ENCODE measurements around the gene RXRB.
A peak's percentile ranks its signal among the peaks of the same experiment; 100 is the strongest.

RXRB gene

DNA sequence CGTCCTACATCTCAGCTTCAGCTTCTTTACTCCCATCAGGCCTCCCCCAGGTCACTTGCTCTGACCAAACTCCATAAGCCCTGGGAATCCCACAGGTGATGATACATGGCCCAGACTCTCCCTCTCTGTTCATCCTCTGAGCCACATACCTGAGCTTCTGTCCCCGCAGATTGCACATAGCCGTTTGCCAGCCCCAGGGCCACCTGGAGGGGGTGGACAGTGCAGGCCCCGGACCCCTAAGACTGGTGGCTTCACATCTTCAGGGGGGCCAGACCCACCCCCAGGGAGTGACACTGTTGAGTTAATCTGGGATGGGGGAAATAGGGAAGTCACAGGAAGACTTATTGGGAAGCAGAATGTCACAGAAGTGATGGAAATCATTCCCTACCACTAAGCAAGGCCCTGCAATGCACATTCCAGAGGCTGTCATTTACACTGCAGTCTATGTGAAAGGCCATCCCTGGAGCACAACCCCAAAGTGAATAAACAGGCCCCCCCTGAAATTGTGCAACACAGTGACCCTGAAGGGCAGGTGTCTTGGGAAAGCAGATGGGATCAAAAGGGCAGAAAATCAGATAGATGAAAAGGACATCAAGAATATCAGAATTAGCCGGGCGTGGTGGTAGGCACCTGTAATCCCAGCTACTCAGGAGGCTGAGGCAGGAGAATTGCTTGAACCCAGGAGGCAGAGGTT lies 2.2 kb downstream of the RXRB start:
- no peak for DNase-seq

DNA sequence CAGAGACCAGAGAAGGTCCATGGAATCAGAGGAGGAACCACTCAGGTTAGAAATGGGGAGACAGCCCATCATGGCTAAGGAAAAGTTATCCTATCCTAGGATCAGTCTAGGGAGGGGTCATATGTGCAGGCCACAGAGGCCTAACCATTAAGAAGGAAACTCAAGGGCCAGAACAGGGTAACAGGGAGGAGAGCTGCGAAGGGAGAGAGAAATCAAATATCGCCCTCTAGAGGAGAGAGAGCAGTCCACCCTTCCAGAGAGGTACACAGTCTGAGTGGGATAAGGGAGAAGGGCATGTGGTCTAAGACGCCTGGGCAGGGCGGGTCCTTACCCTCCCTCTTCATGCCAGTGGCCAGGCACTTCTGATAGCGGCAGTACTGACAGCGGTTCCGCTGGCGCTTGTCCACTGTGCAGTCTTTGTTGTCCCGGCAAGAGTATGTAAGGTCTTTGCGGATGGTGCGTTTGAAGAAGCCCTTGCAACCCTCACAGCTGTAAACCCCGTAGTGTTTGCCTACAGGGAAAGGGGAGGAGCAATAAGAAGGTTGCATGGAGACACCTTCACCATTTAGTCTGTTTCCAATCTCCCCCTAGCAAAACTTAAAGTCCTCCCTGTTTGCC lies 2.9 kb downstream of the RXRB start:
- DNase-seq, result peak in 14 of 56 donors; percentile 8 to 57 (median 32)

DNA sequence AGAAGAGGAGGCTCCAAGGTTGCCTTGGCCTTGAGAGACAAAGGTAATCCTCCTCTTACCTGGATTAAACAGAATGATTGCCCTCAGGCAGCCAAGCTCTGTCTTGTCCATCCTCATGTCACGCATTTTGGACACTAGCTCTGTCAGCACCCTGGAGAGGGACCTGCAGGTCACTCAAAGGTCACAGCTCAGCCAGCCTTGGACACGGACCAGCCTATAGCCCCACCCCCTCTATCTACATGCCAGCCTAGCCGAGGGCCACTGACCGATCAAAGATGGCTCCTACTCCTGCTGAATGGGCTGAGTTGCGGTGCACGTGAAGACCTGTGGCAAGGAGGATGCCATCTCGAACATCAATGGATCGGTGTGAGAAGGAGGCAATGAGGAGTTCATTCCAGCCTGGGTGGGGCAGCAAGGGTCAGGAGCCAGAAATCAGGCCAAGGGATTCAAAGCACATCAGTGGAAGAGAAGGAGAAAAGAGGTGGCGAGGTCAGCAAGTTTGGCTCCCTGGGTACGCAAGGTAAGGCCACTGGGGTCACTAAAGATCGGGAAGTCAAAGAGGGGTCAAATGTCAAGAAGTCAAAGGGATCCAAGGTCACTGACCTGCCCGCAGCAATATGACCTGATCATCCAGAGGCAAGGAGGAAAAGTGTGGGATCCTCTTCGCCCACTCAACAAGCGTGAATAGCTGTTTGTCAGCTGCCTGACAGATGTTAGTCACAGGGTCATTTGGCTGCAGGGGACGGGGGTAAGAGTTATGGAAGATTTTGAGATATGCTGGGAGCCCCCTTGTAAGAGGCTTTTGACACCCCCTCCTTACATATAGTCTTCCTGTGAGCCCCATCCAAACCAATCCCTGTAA lies 4.9 kb downstream of the RXRB start:
- peak in 1 of 56 donors; percentile 12 for DNase-seq

DNA sequence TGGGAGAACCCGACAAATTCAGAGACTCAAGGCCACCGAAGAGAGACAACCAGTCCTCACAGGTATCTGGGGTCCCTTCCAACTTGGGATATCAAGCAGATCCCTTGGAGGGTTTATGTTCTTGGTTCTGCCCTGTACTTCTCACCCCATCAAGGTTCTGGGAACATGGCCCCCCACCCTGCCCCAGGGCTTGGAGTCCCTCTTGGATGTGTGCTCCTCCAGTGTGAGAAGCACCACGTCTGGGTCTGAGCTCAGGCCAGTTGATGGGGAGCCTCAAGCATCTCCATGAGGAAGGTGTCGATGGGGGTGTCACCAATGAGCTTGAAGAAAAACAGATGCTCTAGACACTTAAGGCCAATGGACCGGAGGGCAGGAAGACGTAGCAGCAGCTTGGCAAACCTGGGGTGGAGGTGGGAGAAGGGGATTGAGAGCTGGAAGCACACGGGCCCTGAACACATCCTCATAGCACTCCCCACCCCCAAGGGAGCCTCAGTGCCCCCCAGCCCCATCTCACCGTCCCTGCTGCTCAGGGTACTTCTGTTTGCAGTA lies 6.0 kb downstream of the RXRB start:
- DNase-seq, result no peak

DNA sequence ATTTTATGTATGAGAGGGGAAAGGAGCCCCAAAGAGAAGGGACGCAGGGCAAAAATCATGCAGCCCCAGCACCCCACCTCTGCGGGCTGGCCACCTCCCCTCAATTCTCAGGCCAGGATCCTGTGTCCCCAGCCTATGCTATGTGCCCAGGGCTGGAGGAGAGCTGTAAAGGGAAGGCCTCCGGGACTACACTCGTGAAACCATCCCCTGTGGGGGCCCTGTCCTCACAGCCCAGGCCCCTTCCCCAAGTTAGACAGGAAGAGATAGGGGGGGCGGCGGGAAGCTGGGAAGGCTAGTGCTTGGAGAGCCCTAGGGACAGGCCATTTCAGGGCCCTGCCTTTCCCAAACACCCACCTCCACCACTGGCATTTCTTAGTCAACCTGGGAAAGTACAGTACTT lies 6.8 kb downstream of the RXRB start:
- DNase-seq, result peak in 2 of 56 donors; percentile 35 to 55

DNA sequence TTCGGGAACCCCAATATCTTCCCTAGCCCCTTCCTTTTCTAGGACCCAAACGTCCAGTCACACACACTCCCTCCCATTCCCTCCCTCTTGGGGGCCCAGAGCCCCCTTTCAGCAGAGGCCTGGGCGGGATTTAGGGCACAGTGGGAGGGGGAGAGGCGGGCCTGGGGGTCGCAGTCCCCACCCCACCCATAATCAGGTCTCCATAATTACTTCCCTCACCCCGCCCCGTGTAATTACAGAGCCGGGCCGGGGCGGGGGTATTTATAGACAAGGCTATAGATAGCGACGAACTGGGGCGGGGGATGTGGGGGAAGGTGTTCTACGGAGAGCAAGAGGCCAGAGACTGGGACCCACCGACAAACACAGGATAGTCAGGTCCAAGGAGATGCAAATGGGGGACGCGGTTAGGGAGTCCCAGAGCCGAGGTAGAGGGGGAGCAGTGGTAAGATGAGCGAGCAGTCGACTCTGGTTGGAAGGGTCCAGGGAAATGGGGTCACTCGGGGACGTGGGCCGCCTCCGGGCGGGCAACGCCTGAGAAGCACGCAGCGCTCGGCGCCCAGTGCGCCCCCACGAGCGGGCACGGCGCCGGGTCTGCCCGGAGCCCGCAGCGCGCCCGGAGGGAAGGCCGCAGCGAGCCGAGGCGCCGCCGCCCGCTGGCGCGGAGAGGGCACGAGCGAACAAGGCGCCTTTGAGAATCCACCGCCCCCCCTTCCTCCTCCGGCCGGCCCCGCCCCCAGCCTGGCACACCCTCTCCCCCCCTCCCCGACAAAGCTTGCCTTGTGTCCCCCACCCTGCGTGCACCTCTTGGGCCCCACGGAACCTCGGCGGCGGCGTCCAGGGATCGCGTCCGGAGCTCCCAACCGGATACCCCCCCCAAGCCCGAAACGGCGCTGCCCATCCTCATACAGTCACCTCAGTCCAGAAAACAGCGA lies 7.5 kb downstream of the RXRB start:
- peak in 54 of 56 donors; percentile 16 to 84 (median 66) for DNase-seq

DNA sequence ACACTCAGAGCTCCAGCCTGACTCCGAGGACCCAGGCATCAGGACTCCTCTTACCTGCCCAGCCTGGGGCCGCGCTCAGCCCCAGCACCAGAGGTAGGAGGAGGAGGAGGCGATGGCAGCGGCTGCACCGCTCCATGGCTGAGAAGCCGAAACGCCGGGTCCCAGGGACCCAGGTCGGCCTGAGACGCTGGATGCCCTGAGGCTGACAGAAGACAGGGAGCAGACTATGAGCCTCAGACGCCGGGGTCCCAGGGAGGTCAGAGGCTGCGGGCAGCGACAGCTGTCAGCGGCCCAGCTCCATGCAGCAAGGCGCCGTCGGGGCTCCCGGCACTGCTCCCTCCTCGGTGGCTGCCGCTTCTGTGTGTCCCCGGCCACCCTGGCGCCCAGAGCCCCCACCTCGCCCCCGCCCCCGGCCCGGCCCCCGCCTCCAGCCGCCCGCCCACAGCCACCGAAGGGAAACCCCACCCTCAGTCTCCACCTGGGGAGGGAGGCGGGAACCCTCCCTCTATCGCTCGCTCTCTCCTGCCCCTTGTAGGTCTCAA lies 8.3 kb downstream of the RXRB start, which contains the start of gene COL11A2:
COL11A2 (minus strand) TSS at position 363 of the 542 bp plus-strand sequence; CDS start at position 136, 227 bp downstream.
- peak in 1 of 56 donors; percentile 21 for DNase-seq

DNA sequence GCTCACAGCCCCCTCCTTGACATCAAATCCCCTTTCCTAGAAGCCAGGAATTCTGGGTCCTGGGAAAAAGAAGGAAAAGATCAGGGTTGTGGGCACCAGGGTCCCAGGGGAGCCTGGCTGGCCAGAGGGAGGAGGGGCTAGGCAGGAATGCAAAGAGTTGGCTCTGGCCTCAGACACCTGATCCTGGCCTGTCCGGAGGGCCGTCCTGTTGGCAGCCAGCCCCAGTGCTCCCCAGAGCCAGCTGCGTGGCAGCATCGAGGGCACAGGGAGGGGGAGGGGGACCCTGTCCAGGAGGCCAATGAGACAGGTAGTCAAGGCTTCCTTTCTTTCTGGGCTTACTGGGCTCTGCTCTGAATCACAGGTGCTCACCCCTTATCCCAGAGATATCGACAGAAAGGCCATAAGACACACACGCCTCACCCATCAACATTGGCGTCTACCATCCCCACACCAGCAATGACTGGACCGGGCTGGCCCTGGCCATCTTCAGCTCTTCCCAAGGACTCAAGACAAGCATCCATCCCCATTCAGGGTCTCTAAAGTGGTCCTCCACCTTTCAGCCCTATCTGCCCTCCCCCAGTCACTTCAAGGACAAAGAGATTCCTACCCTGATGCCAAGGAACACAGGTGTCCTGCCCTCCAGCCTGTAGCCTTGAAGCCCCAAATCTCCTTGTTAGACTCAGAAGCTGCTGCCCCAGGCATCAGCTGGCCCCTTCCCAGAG lies 8.9 kb downstream of the RXRB start:
- DNase-seq, result peak in 2 of 56 donors; percentile 18 to 33

DNA sequence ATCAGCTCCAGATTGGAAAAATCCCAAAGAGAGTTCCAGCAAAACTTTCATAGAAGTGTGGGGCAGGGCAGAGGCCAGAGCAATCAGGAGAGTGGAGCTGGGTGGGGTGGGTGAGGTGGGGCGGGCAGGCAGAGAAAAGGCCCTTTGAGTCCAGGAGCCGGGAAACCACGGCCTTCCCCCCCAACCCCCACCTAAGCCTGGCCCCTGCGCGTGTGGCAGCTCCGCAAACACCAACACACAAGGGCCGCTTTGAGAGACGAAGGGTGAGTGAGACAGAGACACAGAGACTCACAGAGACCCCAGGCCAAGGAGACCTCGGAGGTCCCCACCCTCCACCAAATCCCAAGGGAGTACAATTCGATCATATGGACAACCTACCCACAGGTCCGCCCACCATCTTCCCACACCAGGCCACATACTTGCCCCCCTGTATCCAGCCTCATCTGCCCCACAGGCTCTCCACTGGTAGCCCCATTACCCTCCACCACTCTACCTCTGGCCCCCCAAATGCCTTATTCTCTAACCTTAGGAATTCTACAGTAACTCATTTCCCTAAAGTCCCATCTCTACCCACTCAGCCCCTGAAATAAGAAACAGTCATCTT lies 9.9 kb downstream of the RXRB start:
- DNase-seq, result peak in 1 of 56 donors; percentile 12

DNA sequence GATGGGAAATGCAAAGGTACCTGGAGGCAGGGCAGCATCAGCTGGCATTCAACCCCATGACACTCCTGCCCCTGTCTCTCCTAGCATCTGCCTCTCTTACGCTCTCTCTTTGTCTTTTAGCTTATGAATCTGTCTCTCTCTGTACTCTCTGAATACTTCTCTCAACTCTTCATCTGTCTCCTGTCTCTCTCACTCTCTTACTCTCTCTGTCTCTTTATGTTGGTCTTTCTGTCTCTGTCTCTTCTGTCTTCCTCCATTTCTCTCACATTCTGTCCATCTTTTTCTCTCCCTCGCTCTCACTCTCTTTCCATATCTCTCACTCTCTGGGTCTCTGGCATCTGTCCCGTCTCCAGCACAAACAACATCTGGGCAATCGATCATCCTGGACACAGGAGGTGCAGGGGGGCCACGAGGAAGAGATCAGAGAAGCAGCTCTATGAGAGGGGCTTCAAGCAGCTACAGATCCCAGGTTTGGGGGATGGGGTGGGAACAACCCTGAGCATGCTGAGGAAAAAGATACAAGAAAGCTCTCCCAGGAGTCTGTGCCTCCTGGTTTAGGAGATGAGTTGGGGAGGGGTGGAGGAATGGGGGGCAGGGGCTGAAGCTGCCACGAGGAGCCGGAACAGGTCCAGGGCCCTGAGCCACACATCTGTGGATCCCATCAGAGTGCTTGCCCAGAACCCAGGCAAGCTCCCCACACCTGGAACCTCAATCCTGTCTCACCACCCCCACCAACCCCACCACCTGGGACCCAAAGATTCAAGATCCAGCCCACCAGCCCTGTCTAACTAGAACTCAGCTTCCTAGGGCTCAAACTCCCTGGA lies 10.6 kb downstream of the RXRB start:
- no peak for DNase-seq

DNA sequence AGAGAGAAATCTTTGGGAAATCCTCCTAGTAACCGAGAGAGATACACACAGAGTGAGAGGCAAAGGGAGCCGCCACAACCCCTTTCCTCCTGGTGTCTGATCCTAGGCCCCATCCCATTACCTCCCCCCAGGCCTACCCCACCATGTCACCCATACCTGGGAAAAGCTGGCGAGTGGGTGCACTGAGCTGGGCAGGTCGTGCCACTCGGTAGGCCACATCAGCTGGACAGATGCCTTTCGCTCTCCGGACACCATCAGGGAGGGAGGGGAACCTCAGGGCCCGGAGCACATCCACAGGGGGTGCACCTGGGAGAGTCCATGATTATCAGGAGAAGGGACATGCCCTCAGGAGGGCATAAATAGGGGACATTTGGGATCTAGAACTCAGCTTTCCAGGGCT lies 11.3 kb downstream of the RXRB start:
- no peak for DNase-seq

DNA sequence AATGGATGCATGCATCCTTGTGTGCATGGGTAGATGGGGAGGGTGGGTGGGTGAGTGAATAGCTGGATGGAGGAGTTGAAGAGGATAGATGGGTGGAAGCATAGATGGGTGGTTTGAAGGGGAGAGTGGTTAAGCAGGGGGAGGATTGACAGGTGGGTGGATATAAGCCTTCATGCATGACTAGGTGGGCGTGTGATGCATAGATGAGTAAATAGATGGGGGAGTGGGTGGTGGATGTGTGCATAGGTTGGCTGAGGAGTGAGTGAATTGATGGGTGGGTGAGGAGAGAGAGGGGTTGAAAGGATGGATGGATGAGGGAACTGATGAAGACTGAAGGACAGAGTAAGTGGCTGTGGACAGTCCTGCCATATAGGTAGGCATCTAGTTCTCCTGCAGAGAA lies 12.7 kb downstream of the RXRB start:
- no peak for DNase-seq

DNA sequence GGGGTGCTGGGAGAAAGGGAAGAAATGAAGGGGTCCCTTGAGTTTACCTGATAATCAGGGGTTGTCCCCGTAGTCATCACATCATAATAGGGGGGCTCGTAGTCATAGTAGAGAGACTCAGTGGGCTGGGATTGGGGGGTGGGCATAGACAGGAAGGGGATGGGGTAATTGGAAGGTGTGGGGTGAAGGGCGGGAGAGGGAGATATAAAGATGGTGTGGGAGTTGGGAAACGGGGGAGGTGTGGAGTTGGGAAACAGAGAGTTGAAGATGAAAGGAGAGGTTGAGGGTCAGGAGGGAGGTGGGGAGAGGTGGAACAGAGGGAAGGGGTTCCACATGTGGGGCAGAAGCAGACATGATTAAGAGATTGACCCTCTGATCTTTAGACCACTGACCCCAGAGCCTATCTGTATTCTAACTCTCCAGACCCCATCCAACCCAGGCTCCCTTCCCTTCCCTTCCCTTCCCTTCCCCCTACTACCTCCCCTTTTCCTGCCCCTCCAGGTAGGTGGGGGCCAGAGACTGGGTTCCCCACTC lies 14.7 kb downstream of the RXRB start:
- DNase-seq, result no peak

DNA sequence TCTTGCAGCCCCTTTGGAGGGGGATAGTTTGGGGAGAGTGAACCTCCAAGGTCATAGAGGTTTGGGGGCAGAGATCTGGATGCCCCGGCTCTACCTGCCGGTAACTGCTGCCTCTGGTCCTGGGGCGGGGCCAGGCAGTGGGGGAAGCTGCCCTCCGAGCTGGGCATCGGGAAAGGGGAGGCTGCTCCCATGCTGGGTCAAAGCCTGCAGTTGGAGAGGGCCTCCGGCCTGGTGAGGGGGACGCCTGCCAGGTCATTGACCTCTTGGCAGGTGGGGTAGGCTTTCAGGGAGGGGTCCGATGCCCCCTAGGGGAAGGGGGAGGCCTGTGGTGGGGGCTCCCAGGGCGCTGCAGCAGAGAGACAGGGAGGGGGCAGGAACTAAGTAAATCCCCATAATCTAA lies 15.3 kb downstream of the RXRB start:
- no peak for DNase-seq

DNA sequence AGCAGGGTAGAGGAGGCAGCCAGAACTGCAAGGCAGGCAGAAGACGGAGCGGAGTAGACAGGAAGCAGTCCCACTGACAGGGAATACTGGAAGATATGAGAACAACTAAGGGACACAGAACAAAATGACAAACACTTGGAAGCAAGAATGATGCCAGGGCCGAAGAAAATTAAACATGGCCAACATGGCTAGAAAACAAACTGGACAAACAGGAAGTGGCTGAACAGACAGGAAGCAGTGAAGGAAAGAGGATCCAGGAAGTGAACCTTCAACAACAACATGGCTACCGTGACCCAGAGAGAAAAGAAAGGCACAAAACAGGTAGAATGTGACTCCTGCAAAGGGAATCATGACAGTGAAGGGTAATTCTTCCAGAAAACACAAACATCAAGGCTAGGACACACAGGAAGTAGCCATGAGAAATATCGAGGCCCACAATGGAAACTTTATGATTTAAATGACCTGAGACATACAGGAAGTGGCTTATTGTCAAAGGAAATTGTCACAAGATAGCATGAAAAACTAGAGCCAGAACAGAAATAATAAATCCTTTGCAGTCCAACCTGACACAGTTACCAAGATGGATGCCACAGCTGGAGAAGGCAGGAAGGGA lies 17.3 kb downstream of the RXRB start:
- no peak for DNase-seq

DNA sequence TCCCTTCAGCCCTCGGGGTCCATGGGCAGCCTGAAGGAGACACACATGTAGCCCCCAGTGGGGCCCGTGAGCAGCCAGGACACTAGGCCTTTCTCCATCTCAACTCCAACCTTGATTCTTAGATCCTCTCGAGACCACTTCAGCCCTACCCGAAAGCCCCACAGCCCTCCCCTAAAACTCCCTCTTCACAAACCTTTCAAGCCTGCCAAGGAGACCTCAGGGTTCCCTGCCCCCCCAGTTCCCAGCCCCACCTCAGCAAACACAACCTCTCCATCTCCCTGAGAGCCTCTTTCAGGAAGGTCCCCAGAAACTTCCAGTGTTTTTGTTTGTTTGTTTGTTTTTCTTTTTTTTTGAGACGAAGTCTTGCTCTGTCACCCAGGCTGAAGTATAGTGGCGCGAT lies 19.3 kb downstream of the RXRB start:
- DNase-seq, result no peak

DNA sequence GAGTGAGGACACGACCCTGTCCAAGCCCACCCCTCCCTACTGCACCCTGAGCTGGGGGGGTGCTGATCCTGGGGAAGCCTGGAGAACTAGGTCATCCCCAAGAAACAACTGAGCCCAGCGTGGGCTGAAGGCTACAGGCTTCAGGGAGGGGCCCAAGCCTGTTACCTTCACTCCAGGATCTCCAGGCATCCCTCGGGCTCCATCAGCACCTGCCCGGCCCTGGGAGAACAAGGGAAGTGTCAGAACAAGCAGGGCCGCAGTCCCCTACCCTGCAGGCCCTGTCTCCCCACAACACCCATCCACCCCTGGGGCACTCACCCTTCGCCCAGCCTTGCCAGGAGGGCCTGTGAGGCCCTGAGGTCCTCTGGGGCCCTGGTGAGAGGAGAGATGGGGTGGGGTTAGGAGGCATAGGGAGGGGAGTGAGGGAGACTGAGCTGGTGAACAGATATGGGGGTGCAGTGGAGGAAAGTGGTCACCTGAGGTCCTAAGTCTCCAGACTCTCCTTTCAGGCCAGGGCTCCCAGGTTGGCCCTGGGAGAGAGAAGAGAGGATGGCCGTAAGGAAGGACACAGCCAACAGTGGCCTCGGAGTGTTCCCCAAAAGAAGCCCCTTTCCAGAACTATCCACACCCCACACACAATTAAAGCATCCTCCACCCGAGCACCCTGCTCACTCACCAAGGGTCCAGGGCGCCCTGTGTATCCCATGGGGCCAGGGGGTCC lies 21.6 kb downstream of the RXRB start:
- no peak for DNase-seq
